Smooth muscle cell (in vitro differentiated cells): Measurements from ENCODE around the gene LSP1. TPM values are rescaled to one million over a fixed set of nuclear protein-coding genes. Genes with fewer than 3 reads are reported as not detected.

Experiments
- DNase-seq: peaks from one replicate; lab custom pipeline; 2025; ENCODE audit not compliant: unreplicated experiment; lab: John Stamatoyannopoulos, UW
- H2AFZ ChIP-seq: fragments of 200-600 bp; sonication (generic); 2 replicates; pipeline ENCODE4 v1.6.0; 2016; ENCODE audit warnings: antibody characterized with exemption, low read depth, mild to moderate bottlenecking
- H3F3A ChIP-seq: fragments of 200-600 bp; sonication (generic); 2 replicates; pipeline ENCODE4 v1.6.0; 2017; ENCODE audit warnings: antibody characterized with exemption, low read depth
- H3K27ac ChIP-seq: fragments of 200-600 bp; sonication (generic); 2 replicates; pipeline ENCODE4 v1.5.1; 2016; ENCODE audit warnings: low read depth, mild to moderate bottlenecking
- H3K27me3 ChIP-seq: fragments of 200-600 bp; sonication (generic); 2 replicates; pipeline ENCODE4 v1.6.1; 2016; ENCODE audit warnings: low read depth, mild to moderate bottlenecking
- H3K36me3 ChIP-seq: fragments of 200-600 bp; sonication (generic); 2 replicates; pipeline ENCODE4 v1.5.1; 2016; ENCODE audit warnings: low read depth
- H3K4me1 ChIP-seq: fragments of 200-600 bp; sonication (generic); 2 replicates; pipeline ENCODE4 v1.5.1; 2016; ENCODE audit warnings: low read depth
- H3K4me2 ChIP-seq: fragments of 200-600 bp; sonication (generic); 2 replicates; pipeline ENCODE4 v1.6.0; 2016; ENCODE audit warnings: mild to moderate bottlenecking
- H3K4me3 ChIP-seq: fragments of 200-600 bp; sonication (generic); 2 replicates; pipeline ENCODE4 v1.5.1; 2016; ENCODE audit warnings: mild to moderate bottlenecking
- H3K79me2 ChIP-seq: fragments of 200-600 bp; sonication (generic); 2 replicates; pipeline ENCODE4 v1.6.0; 2016; ENCODE audit warnings: low read depth, mild to moderate bottlenecking
- H3K9ac ChIP-seq: fragments of 200-600 bp; sonication (generic); 2 replicates; pipeline ENCODE4 v1.6.0; 2016; ENCODE audit warnings: low read depth
- H3K9me3 ChIP-seq: fragments of 200-600 bp; sonication (generic); replicated peaks from 2 replicates; pipeline ENCODE4 v1.5.1; 2016; ENCODE audit warnings: low read depth
- H4K20me1 ChIP-seq: fragments of 200-600 bp; sonication (generic); 2 replicates; pipeline ENCODE4 v1.6.0; 2016; ENCODE audit warnings: low read depth
- CTCF ChIP-seq: fragments of 200-600 bp; sonication (generic); IDR thresholded peaks from 2 replicates; pipeline ENCODE4 v1.5.1; 2017; ENCODE audit warnings: borderline replicate concordance, mild to moderate bottlenecking, antibody characterized with exemption; ENCODE audit not compliant: insufficient read depth, poor library complexity, severe bottlenecking
- WGBS: methylation state at CpG from one replicate; pipeline ENCODE4 v1.1.7; 2016; ENCODE audit warnings: low lambda C conversion rate; 5-methylcytosine and 5-hydroxymethylcytosine counted together
- polyA plus RNA-seq: library from polyadenylated mRNA; unstranded; fragments of >200 nt; fragmentation: Nextera tagmentation; extraction: Ambion mirVana; gene quantifications from 2 replicates; pipeline ENCODE4 v1.2.1, GENCODE V29; 2016
- total RNA-seq: library from RNA; depleted of rRNA; stranded (reverse); fragments of >200 nt; gene quantifications from 2 replicates; pipeline ENCODE4 v1.2.3, GENCODE V29; 2014

The LSP1 gene
- total and polyA plus RNA-seq, 2 experiments from 2014 or later = 2.1 to 13.7 TPM

- Histone ChIP-seq H4K20me1 (no peaks in the 10 kb centered on the region), H3K27me3 (no peaks in the 10 kb centered on the region), H3K4me2 (no peak overlapping the region), H2AFZ (no peak overlapping the region), H3K9me3 (no peaks in the 10 kb centered on the region), H3K27ac (no peak overlapping the region), H3K36me3 (no peaks in the 10 kb centered on the region), H3K4me3 (no peak overlapping the region), H3F3A (no peaks in the 10 kb centered on the region), H3K79me2 (no peaks in the 10 kb centered on the region), H3K4me1 (peaks cover 7% of the 10 kb centered on the region), H3K9ac (no peak overlapping the region)
- no peak for DNase-seq
- 97% methylated on average over 20 of the region's 23 CpGs for WGBS
- no peak for TF ChIP-seq CTCF
These were observed 72.7 kb downstream of the LSP1 start for GRCh38 chr11:1925373-1926155.

- no peaks in the 10 kb centered on the region for H3F3A ChIP-seq
- H3K79me2 ChIP-seq = no peaks in the 10 kb centered on the region
- H3K9ac ChIP-seq = no peak overlapping the region
- H3K9me3 ChIP-seq = no peaks in the 10 kb centered on the region
- WGBS = 94% methylated on average over 41 of the region's 41 CpGs
- no peaks in the 10 kb centered on the region for H3K36me3 ChIP-seq
- peak overlapping the region; percentile 50 for H3K4me2 ChIP-seq
- no peak for TF ChIP-seq CTCF
- H3K27ac ChIP-seq = no peak overlapping the region
- no peaks in the 10 kb centered on the region for H4K20me1 ChIP-seq
- no peak for DNase-seq
- peak overlapping the region; percentile 55 for H2AFZ ChIP-seq
- no peaks in the 10 kb centered on the region for H3K27me3 ChIP-seq
- H3K4me1 ChIP-seq = peaks cover 7% of the 10 kb centered on the region
- no peak overlapping the region for H3K4me3 ChIP-seq
These were observed 73.5 kb downstream of the LSP1 start for GRCh38 chr11:1926156-1927025.

GRCh38 chr11:1927026-1927847 lies 74.4 kb downstream of the LSP1 start:
- no peak overlapping the region for H3K4me3 ChIP-seq
- H4K20me1 ChIP-seq = no peaks in the 10 kb centered on the region
- no peaks in the 10 kb centered on the region for H3F3A ChIP-seq
- H3K9ac ChIP-seq = no peak overlapping the region
- no peak for TF ChIP-seq CTCF
- no peaks in the 10 kb centered on the region for H3K27me3 ChIP-seq
- H2AFZ ChIP-seq = peak overlapping the region; percentile 55
- no peaks in the 10 kb centered on the region for H3K79me2 ChIP-seq
- peaks cover 7% of the 10 kb centered on the region for H3K4me1 ChIP-seq
- no peak overlapping the region for H3K27ac ChIP-seq
- 73% methylated on average over 26 of the region's 28 CpGs for WGBS
- DNase-seq = no peak
- H3K36me3 ChIP-seq = no peaks in the 10 kb centered on the region
- peak overlapping the region; percentile 50 for H3K4me2 ChIP-seq
- no peaks in the 10 kb centered on the region for H3K9me3 ChIP-seq
